Measurements from ENCODE around the gene BCDIN3D.

DNA sequence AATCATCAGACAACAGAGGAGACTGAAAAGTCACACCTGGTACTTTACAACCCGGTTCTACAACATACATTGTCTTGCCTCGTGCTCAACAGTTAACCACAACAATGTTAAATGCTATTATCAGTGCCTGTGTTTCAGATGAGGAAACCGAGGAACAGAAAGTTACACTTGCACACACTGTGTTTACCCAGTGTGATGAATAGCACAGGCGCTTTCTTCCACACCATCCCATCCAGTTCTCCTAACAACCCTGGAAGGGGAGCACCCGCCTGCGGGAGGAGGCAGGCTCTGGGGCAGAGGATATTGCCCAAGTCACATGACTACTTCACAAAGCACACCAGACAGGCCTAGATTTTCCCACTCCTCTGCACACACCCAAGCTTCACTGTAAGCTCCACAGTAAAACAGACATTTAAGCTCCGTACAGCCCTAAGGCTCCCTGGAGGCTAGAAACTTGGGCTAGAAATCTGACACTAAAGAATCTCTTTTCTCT is 36.5 kb downstream of the BCDIN3D start:
- TF ChIP-seq CREM (IDR thresholded peaks at IDR 0.05; ENCODE audit: low read depth) (no peak), EZH2 (IDR thresholded peaks at IDR 0.05; ENCODE audit: borderline replicate concordance, control insufficient read depth, low read depth, low read length) (no peak), CHD1 (IDR thresholded peaks at IDR 0.05; ENCODE audit: low read depth, low read length) (no peak), SIN3A (IDR thresholded peaks at IDR 0.05; ENCODE audit: low read depth, low read length) (no peak), EP300 (IDR thresholded peaks at IDR 0.05; ENCODE audit: borderline replicate concordance in 1 of 2, control insufficient read depth in 1 of 2, low read depth in 2 of 2, low read length in 2 of 2) (no peak), TARDBP (IDR thresholded peaks at IDR 0.05; ENCODE audit: borderline replicate concordance) (no peak), POLR2A (IDR thresholded peaks at IDR 0.05; ENCODE audit: low read depth, low read length) (no peak)
- TF ChIP-seq, protein P1, sequence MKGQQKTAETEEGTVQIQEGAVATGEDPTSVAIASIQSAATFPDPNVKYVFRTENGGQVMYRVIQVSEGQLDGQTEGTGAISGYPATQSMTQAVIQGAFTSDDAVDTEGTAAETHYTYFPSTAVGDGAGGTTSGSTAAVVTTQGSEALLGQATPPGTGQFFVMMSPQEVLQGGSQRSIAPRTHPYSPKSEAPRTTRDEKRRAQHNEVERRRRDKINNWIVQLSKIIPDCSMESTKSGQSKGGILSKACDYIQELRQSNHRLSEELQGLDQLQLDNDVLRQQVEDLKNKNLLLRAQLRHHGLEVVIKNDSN (IDR thresholded peaks at IDR 0.05; ENCODE audit: borderline replicate concordance, extremely low read length, insufficient read depth, low read depth, low read length) = no peak
- TF ChIP-seq, protein P2, sequence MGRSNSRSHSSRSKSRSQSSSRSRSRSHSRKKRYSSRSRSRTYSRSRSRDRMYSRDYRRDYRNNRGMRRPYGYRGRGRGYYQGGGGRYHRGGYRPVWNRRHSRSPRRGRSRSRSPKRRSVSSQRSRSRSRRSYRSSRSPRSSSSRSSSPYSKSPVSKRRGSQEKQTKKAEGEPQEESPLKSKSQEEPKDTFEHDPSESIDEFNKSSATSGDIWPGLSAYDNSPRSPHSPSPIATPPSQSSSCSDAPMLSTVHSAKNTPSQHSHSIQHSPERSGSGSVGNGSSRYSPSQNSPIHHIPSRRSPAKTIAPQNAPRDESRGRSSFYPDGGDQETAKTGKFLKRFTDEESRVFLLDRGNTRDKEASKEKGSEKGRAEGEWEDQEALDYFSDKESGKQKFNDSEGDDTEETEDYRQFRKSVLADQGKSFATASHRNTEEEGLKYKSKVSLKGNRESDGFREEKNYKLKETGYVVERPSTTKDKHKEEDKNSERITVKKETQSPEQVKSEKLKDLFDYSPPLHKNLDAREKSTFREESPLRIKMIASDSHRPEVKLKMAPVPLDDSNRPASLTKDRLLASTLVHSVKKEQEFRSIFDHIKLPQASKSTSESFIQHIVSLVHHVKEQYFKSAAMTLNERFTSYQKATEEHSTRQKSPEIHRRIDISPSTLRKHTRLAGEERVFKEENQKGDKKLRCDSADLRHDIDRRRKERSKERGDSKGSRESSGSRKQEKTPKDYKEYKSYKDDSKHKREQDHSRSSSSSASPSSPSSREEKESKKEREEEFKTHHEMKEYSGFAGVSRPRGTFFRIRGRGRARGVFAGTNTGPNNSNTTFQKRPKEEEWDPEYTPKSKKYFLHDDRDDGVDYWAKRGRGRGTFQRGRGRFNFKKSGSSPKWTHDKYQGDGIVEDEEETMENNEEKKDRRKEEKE (IDR thresholded peaks at IDR 0.05) = no peak
- TF ChIP-seq, protein P3, sequence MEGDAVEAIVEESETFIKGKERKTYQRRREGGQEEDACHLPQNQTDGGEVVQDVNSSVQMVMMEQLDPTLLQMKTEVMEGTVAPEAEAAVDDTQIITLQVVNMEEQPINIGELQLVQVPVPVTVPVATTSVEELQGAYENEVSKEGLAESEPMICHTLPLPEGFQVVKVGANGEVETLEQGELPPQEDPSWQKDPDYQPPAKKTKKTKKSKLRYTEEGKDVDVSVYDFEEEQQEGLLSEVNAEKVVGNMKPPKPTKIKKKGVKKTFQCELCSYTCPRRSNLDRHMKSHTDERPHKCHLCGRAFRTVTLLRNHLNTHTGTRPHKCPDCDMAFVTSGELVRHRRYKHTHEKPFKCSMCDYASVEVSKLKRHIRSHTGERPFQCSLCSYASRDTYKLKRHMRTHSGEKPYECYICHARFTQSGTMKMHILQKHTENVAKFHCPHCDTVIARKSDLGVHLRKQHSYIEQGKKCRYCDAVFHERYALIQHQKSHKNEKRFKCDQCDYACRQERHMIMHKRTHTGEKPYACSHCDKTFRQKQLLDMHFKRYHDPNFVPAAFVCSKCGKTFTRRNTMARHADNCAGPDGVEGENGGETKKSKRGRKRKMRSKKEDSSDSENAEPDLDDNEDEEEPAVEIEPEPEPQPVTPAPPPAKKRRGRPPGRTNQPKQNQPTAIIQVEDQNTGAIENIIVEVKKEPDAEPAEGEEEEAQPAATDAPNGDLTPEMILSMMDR (IDR thresholded peaks at IDR 0.05 in 2 of 3, conservative IDR thresholded peaks at IDR 0.05 in 1 of 3; ENCODE audit: control insufficient read depth in 2 of 3, extremely low read depth in 1 of 3, insufficient read depth in 1 of 3, low read depth in 3 of 3, low read length in 3 of 3) = no peak
- TF ChIP-seq, protein P4, sequence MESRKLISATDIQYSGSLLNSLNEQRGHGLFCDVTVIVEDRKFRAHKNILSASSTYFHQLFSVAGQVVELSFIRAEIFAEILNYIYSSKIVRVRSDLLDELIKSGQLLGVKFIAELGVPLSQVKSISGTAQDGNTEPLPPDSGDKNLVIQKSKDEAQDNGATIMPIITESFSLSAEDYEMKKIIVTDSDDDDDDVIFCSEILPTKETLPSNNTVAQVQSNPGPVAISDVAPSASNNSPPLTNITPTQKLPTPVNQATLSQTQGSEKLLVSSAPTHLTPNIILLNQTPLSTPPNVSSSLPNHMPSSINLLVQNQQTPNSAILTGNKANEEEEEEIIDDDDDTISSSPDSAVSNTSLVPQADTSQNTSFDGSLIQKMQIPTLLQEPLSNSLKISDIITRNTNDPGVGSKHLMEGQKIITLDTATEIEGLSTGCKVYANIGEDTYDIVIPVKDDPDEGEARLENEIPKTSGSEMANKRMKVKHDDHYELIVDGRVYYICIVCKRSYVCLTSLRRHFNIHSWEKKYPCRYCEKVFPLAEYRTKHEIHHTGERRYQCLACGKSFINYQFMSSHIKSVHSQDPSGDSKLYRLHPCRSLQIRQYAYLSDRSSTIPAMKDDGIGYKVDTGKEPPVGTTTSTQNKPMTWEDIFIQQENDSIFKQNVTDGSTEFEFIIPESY (IDR thresholded peaks at IDR 0.05) = no peak
- TF ChIP-seq, protein P5, sequence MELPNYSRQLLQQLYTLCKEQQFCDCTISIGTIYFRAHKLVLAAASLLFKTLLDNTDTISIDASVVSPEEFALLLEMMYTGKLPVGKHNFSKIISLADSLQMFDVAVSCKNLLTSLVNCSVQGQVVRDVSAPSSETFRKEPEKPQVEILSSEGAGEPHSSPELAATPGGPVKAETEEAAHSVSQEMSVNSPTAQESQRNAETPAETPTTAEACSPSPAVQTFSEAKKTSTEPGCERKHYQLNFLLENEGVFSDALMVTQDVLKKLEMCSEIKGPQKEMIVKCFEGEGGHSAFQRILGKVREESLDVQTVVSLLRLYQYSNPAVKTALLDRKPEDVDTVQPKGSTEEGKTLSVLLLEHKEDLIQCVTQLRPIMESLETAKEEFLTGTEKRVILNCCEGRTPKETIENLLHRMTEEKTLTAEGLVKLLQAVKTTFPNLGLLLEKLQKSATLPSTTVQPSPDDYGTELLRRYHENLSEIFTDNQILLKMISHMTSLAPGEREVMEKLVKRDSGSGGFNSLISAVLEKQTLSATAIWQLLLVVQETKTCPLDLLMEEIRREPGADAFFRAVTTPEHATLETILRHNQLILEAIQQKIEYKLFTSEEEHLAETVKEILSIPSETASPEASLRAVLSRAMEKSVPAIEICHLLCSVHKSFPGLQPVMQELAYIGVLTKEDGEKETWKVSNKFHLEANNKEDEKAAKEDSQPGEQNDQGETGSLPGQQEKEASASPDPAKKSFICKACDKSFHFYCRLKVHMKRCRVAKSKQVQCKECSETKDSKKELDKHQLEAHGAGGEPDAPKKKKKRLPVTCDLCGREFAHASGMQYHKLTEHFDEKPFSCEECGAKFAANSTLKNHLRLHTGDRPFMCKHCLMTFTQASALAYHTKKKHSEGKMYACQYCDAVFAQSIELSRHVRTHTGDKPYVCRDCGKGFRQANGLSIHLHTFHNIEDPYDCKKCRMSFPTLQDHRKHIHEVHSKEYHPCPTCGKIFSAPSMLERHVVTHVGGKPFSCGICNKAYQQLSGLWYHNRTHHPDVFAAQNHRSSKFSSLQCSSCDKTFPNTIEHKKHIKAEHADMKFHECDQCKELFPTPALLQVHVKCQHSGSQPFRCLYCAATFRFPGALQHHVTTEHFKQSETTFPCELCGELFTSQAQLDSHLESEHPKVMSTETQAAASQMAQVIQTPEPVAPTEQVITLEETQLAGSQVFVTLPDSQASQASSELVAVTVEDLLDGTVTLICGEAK (IDR thresholded peaks at IDR 0.05; ENCODE audit: borderline replicate concordance) = no peak
- TF ChIP-seq, protein P6, sequence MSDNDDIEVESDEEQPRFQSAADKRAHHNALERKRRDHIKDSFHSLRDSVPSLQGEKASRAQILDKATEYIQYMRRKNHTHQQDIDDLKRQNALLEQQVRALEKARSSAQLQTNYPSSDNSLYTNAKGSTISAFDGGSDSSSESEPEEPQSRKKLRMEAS (IDR thresholded peaks at IDR 0.05; ENCODE audit: low read depth, low read length) = no peak
